Mesendoderm (in vitro differentiated cells): ENCODE measurements around the gene MRPS18C.
"Not testable (repeated sequence)": the region's sequence is repeated elsewhere in the genome, so short reads cannot be mapped to it uniquely, and the experiment has no call there.

ENCODE experiments used
- DNase-seq: peaks from one replicate; pipeline ENCODE4 v3.0.0; 2013
- H2AK5ac ChIP-seq: 2 replicates; pipeline ENCODE4 v1.6.1; 2013; ENCODE audit warnings: low read length, inconsistent platforms
- H2BK120ac ChIP-seq: 2 replicates; pipeline ENCODE4 v1.6.1; 2013; ENCODE audit warnings: low read depth, mild to moderate bottlenecking, low read length, moderate library complexity, mixed read lengths
- H2BK15ac ChIP-seq: replicated peaks from 2 replicates; pipeline ENCODE4 v1.6.1; 2013; ENCODE audit warnings: low read depth, mild to moderate bottlenecking, moderate library complexity
- H2BK5ac ChIP-seq: 2 replicates; pipeline ENCODE4 v1.6.1; 2013; ENCODE audit warnings: low read length, inconsistent platforms
- H3K18ac ChIP-seq: 2 replicates; pipeline ENCODE4 v1.6.1; 2013; ENCODE audit warnings: mild to moderate bottlenecking, low read length, mixed read lengths
- H3K23ac ChIP-seq: one replicate; pipeline ENCODE4 v1.6.1; 2013; ENCODE audit warnings: low read length
- H3K27ac ChIP-seq: 2 replicates; pipeline ENCODE4 v1.5.1; 2013; ENCODE audit warnings: low read depth, mild to moderate bottlenecking, inconsistent platforms, low read length, moderate library complexity
- H3K27me3 ChIP-seq: 2 replicates; pipeline ENCODE4 v1.6.1; 2013; ENCODE audit warnings: low read length, control low read depth, mild to moderate bottlenecking, inconsistent platforms; ENCODE audit not compliant: insufficient read depth, poor library complexity
- H3K36me3 ChIP-seq: 2 replicates; pipeline ENCODE4 v1.6.1; 2013; ENCODE audit warnings: low read length, inconsistent platforms; ENCODE audit not compliant: control insufficient read depth, insufficient read depth
- H3K4ac ChIP-seq: one replicate; pipeline ENCODE4 v1.6.1; 2013; ENCODE audit warnings: low read depth, mild to moderate bottlenecking, low read length, moderate library complexity
- H3K4me1 ChIP-seq: 2 replicates; pipeline ENCODE4 v1.6.1; 2013; ENCODE audit warnings: low read depth, low read length, inconsistent platforms; ENCODE audit not compliant: control insufficient read depth
- H3K4me2 ChIP-seq: 2 replicates; pipeline ENCODE4 v1.6.1; 2013; ENCODE audit warnings: low read length
- H3K4me3 ChIP-seq: 2 replicates; pipeline ENCODE4 v1.5.1; 2013; ENCODE audit warnings: mild to moderate bottlenecking, low read length
- H3K56ac ChIP-seq: one replicate; pipeline ENCODE4 v1.6.1; 2013; ENCODE audit warnings: low read length
- H3K79me1 ChIP-seq: 2 replicates; pipeline ENCODE4 v1.6.1; 2013; ENCODE audit warnings: low read length, inconsistent platforms
- H3K79me2 ChIP-seq: 2 replicates; pipeline ENCODE4 v1.6.1; 2013; ENCODE audit warnings: mild to moderate bottlenecking, low read length; ENCODE audit not compliant: control insufficient read depth, insufficient read depth
- H3K9ac ChIP-seq: 2 replicates; pipeline ENCODE4 v1.6.1; 2013; ENCODE audit warnings: low read length, inconsistent platforms
- H4K5ac ChIP-seq: one replicate; pipeline ENCODE4 v1.6.1; 2013; ENCODE audit warnings: low read length
- H4K8ac ChIP-seq: one replicate; pipeline ENCODE4 v1.6.1; 2013; ENCODE audit warnings: low read depth, mild to moderate bottlenecking, control low read depth, low read length, moderate library complexity
- WGBS: extraction: QIAGEN DNeasy Blood & Tissue Kit; methylation state at CpG from one replicate; pipeline ENCODE4 v1.1.7; 2013; ENCODE audit warnings: low lambda C conversion rate, missing lambda C conversion rate; ENCODE audit not compliant: insufficient coverage; ENCODE audit errors: extremely low coverage; 5-methylcytosine and 5-hydroxymethylcytosine counted together

The MRPS18C gene

GRCh38 chr4:83486457-83487129 is 30.7 kb downstream of the MRPS18C start:
- Histone ChIP-seq H4K8ac (no peak overlapping the region), H3K36me3 (no peaks in the 10 kb centered on the region), H2AK5ac (no peak overlapping the region), H2BK15ac (no peak overlapping the region), H3K18ac (no peak overlapping the region), H2BK5ac (no peak overlapping the region), H3K4me2 (no peak overlapping the region), H3K79me1 (no peaks in the 10 kb centered on the region), H3K4me1 (no peaks in the 10 kb centered on the region), H4K5ac (no peak overlapping the region), H3K4ac (no peak overlapping the region), H3K27ac (no peak overlapping the region), H3K56ac (no peak overlapping the region), H3K79me2 (no peaks in the 10 kb centered on the region), H3K4me3 (no peak overlapping the region), H3K27me3 (no peaks in the 10 kb centered on the region), H3K9ac (no peak overlapping the region), H3K23ac (no peak overlapping the region), H2BK120ac (no peak overlapping the region)
- peak; percentile 27 for DNase-seq
- no CpG with 5 or more reads among the region's 3 CpGs for WGBS

DNA sequence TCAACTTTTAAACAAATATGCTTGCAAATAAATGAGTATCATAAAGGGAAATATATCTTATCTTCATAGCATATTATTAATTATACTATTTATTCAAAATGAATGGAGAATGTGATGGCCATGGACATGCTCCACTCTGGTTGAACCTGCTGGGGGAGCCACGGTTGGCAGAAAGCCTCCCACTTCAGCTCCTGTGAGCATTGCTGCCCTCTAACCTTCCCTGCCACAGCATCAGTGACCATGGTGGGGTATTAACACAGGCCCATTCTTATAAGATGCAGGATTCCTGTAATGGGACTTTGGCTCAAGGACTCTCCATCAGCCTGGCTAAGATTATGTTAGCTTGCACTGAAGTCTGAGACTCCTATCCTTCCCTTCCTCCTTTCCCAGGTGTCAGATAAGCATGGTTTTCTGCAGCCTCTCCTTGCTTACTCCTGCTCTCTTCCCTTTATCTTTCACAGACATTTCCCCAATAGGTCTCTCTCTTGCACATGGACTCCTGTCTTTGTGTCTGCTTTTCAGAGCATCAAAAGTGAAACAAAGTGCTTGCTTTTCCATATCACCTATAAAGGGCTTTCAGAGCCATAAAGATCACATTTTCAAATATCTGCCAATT is 34.0 kb downstream of the MRPS18C start:
- Histone ChIP-seq H2BK5ac (no peak overlapping the region), H3K27me3 (no peaks in the 10 kb centered on the region), H3K23ac (no peak overlapping the region), H4K5ac (no peak overlapping the region), H2BK120ac (peak overlapping the region; percentile 45), H4K8ac (no peak overlapping the region), H3K27ac (no peak overlapping the region), H3K79me1 (no peaks in the 10 kb centered on the region), H3K4me3 (no peak overlapping the region), H3K4me2 (no peak overlapping the region), H3K36me3 (no peaks in the 10 kb centered on the region), H3K4ac (no peak overlapping the region), H3K4me1 (no peaks in the 10 kb centered on the region), H3K18ac (no peak overlapping the region), H2AK5ac (no peak overlapping the region), H3K79me2 (no peaks in the 10 kb centered on the region), H3K56ac (no peak overlapping the region), H3K9ac (no peak overlapping the region), H2BK15ac (no peak overlapping the region)
- DNase-seq: peak; percentile 34
- WGBS: no CpG with 5 or more reads among the region's 1 CpG

DNA sequence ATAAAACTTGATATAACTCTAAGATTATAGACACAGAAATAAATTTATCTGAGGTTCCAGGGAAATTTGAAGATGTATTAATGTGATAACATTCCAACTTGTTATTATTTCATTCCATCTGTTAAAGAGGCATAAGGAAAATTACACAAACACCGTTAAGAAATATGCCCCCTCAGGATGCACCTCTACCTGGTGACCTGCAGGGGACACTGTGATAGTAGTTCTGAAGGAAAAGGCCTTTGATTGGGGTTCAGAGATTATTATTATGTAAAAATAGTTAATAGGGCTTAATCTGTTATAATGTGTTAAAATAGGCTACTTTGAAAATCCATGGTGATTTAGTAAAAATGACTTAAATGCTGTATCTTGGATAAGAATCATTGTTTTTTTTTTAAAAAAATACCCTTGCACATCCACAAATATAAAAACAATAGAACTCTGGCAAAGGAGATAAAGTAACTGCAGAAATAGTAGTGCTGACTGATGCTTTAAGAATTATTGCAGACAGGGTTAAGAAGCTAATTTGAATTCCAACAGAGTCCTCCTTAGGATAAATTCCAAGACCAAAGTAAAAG is 35.1 kb downstream of the MRPS18C start:
- H3K18ac ChIP-seq: no peak overlapping the region
- H3K79me2 ChIP-seq: no peaks in the 10 kb centered on the region
- H3K4me1 ChIP-seq: no peaks in the 10 kb centered on the region
- no peak overlapping the region for H2AK5ac ChIP-seq
- no peak overlapping the region for H2BK120ac ChIP-seq
- no peak overlapping the region for H4K8ac ChIP-seq
- H3K4ac ChIP-seq: no peak overlapping the region
- no peaks in the 10 kb centered on the region for H3K27me3 ChIP-seq
- no peak overlapping the region for H3K4me3 ChIP-seq
- H3K79me1 ChIP-seq: no peaks in the 10 kb centered on the region
- no peak overlapping the region for H4K5ac ChIP-seq
- peak; percentile 36 for DNase-seq
- H3K27ac ChIP-seq: no peak overlapping the region
- H3K23ac ChIP-seq: no peak overlapping the region
- no peak overlapping the region for H3K56ac ChIP-seq
- H3K4me2 ChIP-seq: no peak overlapping the region
- H3K36me3 ChIP-seq: no peaks in the 10 kb centered on the region
- H3K9ac ChIP-seq: no peak overlapping the region
- no CpG with 5 or more reads among the region's 1 CpG for WGBS
- H2BK15ac ChIP-seq: no peak overlapping the region
- no peak overlapping the region for H2BK5ac ChIP-seq

GRCh38 chr4:83496085-83496917 is 40.4 kb downstream of the MRPS18C start:
- H3K18ac ChIP-seq, H3K56ac ChIP-seq, H3K23ac ChIP-seq, H2BK15ac ChIP-seq, H3K36me3 ChIP-seq, H3K79me1 ChIP-seq, DNase-seq, H3K79me2 ChIP-seq, H3K9ac ChIP-seq, H2BK5ac ChIP-seq, H4K5ac ChIP-seq, H4K8ac ChIP-seq, H3K4me1 ChIP-seq, H3K4me2 ChIP-seq, H3K4ac ChIP-seq, H2AK5ac ChIP-seq, H3K4me3 ChIP-seq, H3K27me3 ChIP-seq, H3K27ac ChIP-seq: not testable (repeated sequence)
- H2BK120ac ChIP-seq: peak overlapping the region; percentile 28
- no CpG with 5 or more reads among the region's 8 CpGs for WGBS

GRCh38 chr4:83498187-83498586 is 42.3 kb downstream of the MRPS18C start:
- no peak overlapping the region for H2BK5ac ChIP-seq
- H2BK120ac ChIP-seq: no peak overlapping the region
- no peak overlapping the region for H3K4me3 ChIP-seq
- H3K18ac ChIP-seq: no peak overlapping the region
- no peak overlapping the region for H3K27ac ChIP-seq
- H3K27me3 ChIP-seq: no peaks in the 10 kb centered on the region
- no peak overlapping the region for H2BK15ac ChIP-seq
- H3K23ac ChIP-seq: no peak overlapping the region
- no peaks in the 10 kb centered on the region for H3K36me3 ChIP-seq
- H3K56ac ChIP-seq: no peak overlapping the region
- no peaks in the 10 kb centered on the region for H3K4me1 ChIP-seq
- WGBS: no CpG with 5 or more reads among the region's 1 CpG
- no peak overlapping the region for H4K8ac ChIP-seq
- no peak overlapping the region for H3K9ac ChIP-seq
- no peak overlapping the region for H3K4me2 ChIP-seq
- no peak overlapping the region for H4K5ac ChIP-seq
- H3K4ac ChIP-seq: no peak overlapping the region
- no peaks in the 10 kb centered on the region for H3K79me2 ChIP-seq
- no peak for DNase-seq
- no peaks in the 10 kb centered on the region for H3K79me1 ChIP-seq
- no peak overlapping the region for H2AK5ac ChIP-seq
